Activated T-helper 2 cell treated with anti-CD3 and anti-CD28 coated beads, Interferon-gamma antibody, Interleukin-2, Interleukin-4, amounts not matched to agents 10 μg/mL and 5 μg/mL and 100 μg/mL, durations not matched to agents 14 hours and 24 hours and 36 hours (primary cell): ENCODE results near the gene MUC5AC. TPM values are rescaled to one million over a fixed set of nuclear protein-coding genes. Genes with fewer than 3 reads are reported as not detected.
"Not testable (repeated sequence)": the region's sequence is repeated elsewhere in the genome, so short reads cannot be mapped to it uniquely, and the experiment has no call there.

Source experiments
- DNase-seq: peaks from one replicate; pipeline ENCODE4 v3.0.0; 2021; ENCODE audit warnings: low spot score
- H3K27ac Mint-ChIP-seq: one replicate; pipeline ENCODE4 v1.8.0; 2021; ENCODE audit warnings: mixed read lengths
- H3K27me3 Mint-ChIP-seq: one replicate; pipeline ENCODE4 v1.8.0; 2021; ENCODE audit warnings: low read depth, mixed read lengths
- H3K36me3 Mint-ChIP-seq: one replicate; pipeline ENCODE4 v1.8.0; 2021; ENCODE audit warnings: low read depth, mixed read lengths
- H3K4me1 Mint-ChIP-seq: one replicate; pipeline ENCODE4 v1.8.0; 2021; ENCODE audit warnings: low read depth, mixed read lengths
- H3K4me3 Mint-ChIP-seq: one replicate; pipeline ENCODE4 v1.8.0; 2021; ENCODE audit warnings: low read depth, mild to moderate bottlenecking, moderate library complexity, mixed read lengths
- H3K9me3 Mint-ChIP-seq: one replicate; pipeline ENCODE4 v1.8.0; 2021; ENCODE audit warnings: mixed read lengths
- intact Hi-C: fragments of 100-400 bp; cut with micrococcal nuclease; formaldehyde crosslinking; loops from one replicate; pipeline ENCODE4 v1.15.1; 2023
- total RNA-seq: library from RNA; stranded (reverse); gene quantifications from 2 replicates; pipeline ENCODE4 v1.2.3, GENCODE V29; 2022

The MUC5AC gene
- total RNA-seq, 1 donor from 2014 or later = not detected

- H3K27me3 Mint-ChIP-seq = no peaks in the 10 kb centered on the region
- H3K4me1 Mint-ChIP-seq = no peaks in the 10 kb centered on the region
- H3K4me3 Mint-ChIP-seq = no peak overlapping the region
- H3K27ac Mint-ChIP-seq = no peak overlapping the region
- peaks cover 6% of the 10 kb centered on the region for H3K9me3 Mint-ChIP-seq
- no peak for DNase-seq
- intact Hi-C loops = no loop called here
- H3K36me3 Mint-ChIP-seq = no peaks in the 10 kb centered on the region
Measured at GRCh38 chr11:1238767-1239595, 81.2 kb downstream of the MUC5AC start.

- H3K4me3 Mint-ChIP-seq = no peak overlapping the region
- DNase-seq = no peak
- H3K27ac Mint-ChIP-seq = no peak overlapping the region
- intact Hi-C loops = no loop called here
- H3K27me3 Mint-ChIP-seq = no peaks in the 10 kb centered on the region
- no peaks in the 10 kb centered on the region for H3K4me1 Mint-ChIP-seq
- H3K9me3 Mint-ChIP-seq = peaks cover 6% of the 10 kb centered on the region
- H3K36me3 Mint-ChIP-seq = no peaks in the 10 kb centered on the region
Measured at GRCh38 chr11:1239596-1240205, 81.9 kb downstream of the MUC5AC start.

GRCh38 chr11:1240771-1241170 lies 83.0 kb downstream of the MUC5AC start:
- Mint-ChIP-seq H3K4me1 (no peaks in the 10 kb centered on the region), H3K9me3 (peaks cover 6% of the 10 kb centered on the region), H3K27me3 (no peaks in the 10 kb centered on the region), H3K36me3 (no peaks in the 10 kb centered on the region), H3K27ac (no peak overlapping the region), H3K4me3 (no peak overlapping the region)
- intact Hi-C loops = no loop called here
- no peak for DNase-seq

- Mint-ChIP-seq H3K4me3 (no peak overlapping the region), H3K27me3 (no peaks in the 10 kb centered on the region), H3K27ac (no peak overlapping the region), H3K36me3 (no peaks in the 10 kb centered on the region), H3K9me3 (peaks cover 10% of the 10 kb centered on the region), H3K4me1 (no peaks in the 10 kb centered on the region)
- DNase-seq = no peak
- intact Hi-C loops = no loop called here
Measured at GRCh38 chr11:1241706-1242105, 84.0 kb downstream of the MUC5AC start.

GRCh38 chr11:1242289-1242688 lies 84.5 kb downstream of the MUC5AC start:
- Mint-ChIP-seq H3K9me3 (peaks cover 10% of the 10 kb centered on the region), H3K27me3 (no peaks in the 10 kb centered on the region), H3K4me1 (no peaks in the 10 kb centered on the region), H3K36me3 (no peaks in the 10 kb centered on the region), H3K27ac (no peak overlapping the region), H3K4me3 (no peak overlapping the region)
- intact Hi-C loops = no loop called here
- no peak for DNase-seq

- H3K9me3 Mint-ChIP-seq = peaks cover 10% of the 10 kb centered on the region
- H3K27me3 Mint-ChIP-seq, DNase-seq, H3K4me1 Mint-ChIP-seq, H3K4me3 Mint-ChIP-seq, H3K36me3 Mint-ChIP-seq, H3K27ac Mint-ChIP-seq, intact Hi-C loops: not testable (repeated sequence)
Measured at GRCh38 chr11:1242751-1243150, 85.0 kb downstream of the MUC5AC start.

GRCh38 chr11:1243521-1243920 lies 85.8 kb downstream of the MUC5AC start:
- H3K27ac Mint-ChIP-seq, H3K4me1 Mint-ChIP-seq, H3K27me3 Mint-ChIP-seq, intact Hi-C loops, H3K4me3 Mint-ChIP-seq, DNase-seq, H3K36me3 Mint-ChIP-seq: not testable (repeated sequence)
- H3K9me3 Mint-ChIP-seq = peaks cover 10% of the 10 kb centered on the region

- H3K4me1 Mint-ChIP-seq, H3K27me3 Mint-ChIP-seq, DNase-seq, H3K4me3 Mint-ChIP-seq, H3K27ac Mint-ChIP-seq, H3K36me3 Mint-ChIP-seq, intact Hi-C loops: not testable (repeated sequence)
- H3K9me3 Mint-ChIP-seq = peaks cover 12% of the 10 kb centered on the region
Measured at GRCh38 chr11:1244557-1244956, 86.8 kb downstream of the MUC5AC start.

GRCh38 chr11:1245717-1246116 lies 88.0 kb downstream of the MUC5AC start:
- H3K36me3 Mint-ChIP-seq = not testable (repeated sequence)
- H3K9me3 Mint-ChIP-seq = peaks cover 17% of the 10 kb centered on the region

GRCh38 chr11:1246301-1246700 lies 88.5 kb downstream of the MUC5AC start:
- peaks cover 23% of the 10 kb centered on the region for H3K9me3 Mint-ChIP-seq
- H3K4me3 Mint-ChIP-seq, H3K36me3 Mint-ChIP-seq, DNase-seq, intact Hi-C loops, H3K4me1 Mint-ChIP-seq, H3K27ac Mint-ChIP-seq, H3K27me3 Mint-ChIP-seq: not testable (repeated sequence)

More at GRCh38 chr11:1245717-1246116, 88.0 kb downstream of the MUC5AC start:
- H3K27ac Mint-ChIP-seq, DNase-seq, H3K4me3 Mint-ChIP-seq, H3K4me1 Mint-ChIP-seq, H3K27me3 Mint-ChIP-seq, intact Hi-C loops: not testable (repeated sequence)

GRCh38 chr11:1247026-1247425 lies 89.3 kb downstream of the MUC5AC start:
- H3K27ac Mint-ChIP-seq, H3K27me3 Mint-ChIP-seq, H3K36me3 Mint-ChIP-seq, H3K4me1 Mint-ChIP-seq, H3K4me3 Mint-ChIP-seq, DNase-seq, intact Hi-C loops: not testable (repeated sequence)
- peaks cover 24% of the 10 kb centered on the region for H3K9me3 Mint-ChIP-seq

- H3K27me3 Mint-ChIP-seq, H3K27ac Mint-ChIP-seq, H3K36me3 Mint-ChIP-seq, H3K4me1 Mint-ChIP-seq, H3K4me3 Mint-ChIP-seq, DNase-seq, intact Hi-C loops: not testable (repeated sequence)
- peaks cover 23% of the 10 kb centered on the region for H3K9me3 Mint-ChIP-seq
Measured at GRCh38 chr11:1248951-1249350, 91.2 kb downstream of the MUC5AC start.

- H3K4me1 Mint-ChIP-seq, intact Hi-C loops, DNase-seq, H3K27ac Mint-ChIP-seq, H3K27me3 Mint-ChIP-seq, H3K4me3 Mint-ChIP-seq, H3K36me3 Mint-ChIP-seq: not testable (repeated sequence)
- peaks cover 23% of the 10 kb centered on the region for H3K9me3 Mint-ChIP-seq
Measured at GRCh38 chr11:1250411-1250810, 92.7 kb downstream of the MUC5AC start.
